Measurements from ENCODE around the gene CACNG6.

- no peak for TF ChIP-seq CTCF (IDR thresholded peaks at IDR 0.05)
- TF ChIP-seq POLR2A (IDR thresholded peaks at IDR 0.05): no peak
Measured at GRCh38 chr19:53960886-53961285, 30.6 kb upstream of the CACNG6 start.
